Upper lobe of right lung (tissue), 1 donor: ENCODE results near the gene GPR37. TPM values are rescaled to one million over a fixed set of nuclear protein-coding genes. Genes with fewer than 3 reads are reported as not detected.

Experiments used
- ATAC-seq: fragments of 200-7000 bp; cut with Tn5 transposase; one replicate; pipeline ENCODE4 v1.9.1; 2020; ENCODE audit warnings: mild to moderate bottlenecking, moderate library complexity
- DNase-seq: peaks from one replicate; pipeline ENCODE4 v3.0.0-alpha.2; 2020
- H3K27ac ChIP-seq: fragments of 200-600 bp; one replicate; pipeline ENCODE4 v1.8.0; 2022
- H3K27me3 ChIP-seq: fragments of 200-600 bp; one replicate; pipeline ENCODE4 v1.8.0; 2022; ENCODE audit warnings: mild to moderate bottlenecking
- H3K36me3 ChIP-seq: fragments of 200-600 bp; one replicate; pipeline ENCODE4 v1.8.0; 2022
- H3K4me1 ChIP-seq: fragments of 200-600 bp; one replicate; pipeline ENCODE4 v1.8.0; 2022
- H3K4me3 ChIP-seq: fragments of 200-600 bp; one replicate; pipeline ENCODE4 v1.8.0; 2022; ENCODE audit warnings: mild to moderate bottlenecking
- H3K9me3 ChIP-seq: fragments of 200-600 bp; one replicate; pipeline ENCODE4 v1.8.0; 2022
- intact Hi-C: fragments of 100-400 bp; cut with DNase I; formaldehyde crosslinking; loops from one replicate; pipeline ENCODE4 v1.11.0; 2022
- long read RNA-seq: library from polyadenylated mRNA; unstranded; transcript quantifications from one replicate; pipeline ENCODE4 v2.0.0, GENCODE V29; 2021
- total RNA-seq: library from RNA; stranded (reverse); fragmentation: NEBNext Ultra II Directional; extraction: Animal tissue kit (Norgen Biotek cat#: 25700); gene quantifications from one replicate; pipeline ENCODE4 v1.2.1, GENCODE V29; 2021
- TF ChIP-seq, protein P1 (sequence below): fragments of 200-600 bp; IDR thresholded peaks from one replicate; pipeline ENCODE4 v1.8.0; 2022; ENCODE audit warnings: antibody characterized with exemption
- donor health status: DM: no; HTN: yes; CAD: no; lungs with severe emphysema.

The GPR37 gene, protein sequence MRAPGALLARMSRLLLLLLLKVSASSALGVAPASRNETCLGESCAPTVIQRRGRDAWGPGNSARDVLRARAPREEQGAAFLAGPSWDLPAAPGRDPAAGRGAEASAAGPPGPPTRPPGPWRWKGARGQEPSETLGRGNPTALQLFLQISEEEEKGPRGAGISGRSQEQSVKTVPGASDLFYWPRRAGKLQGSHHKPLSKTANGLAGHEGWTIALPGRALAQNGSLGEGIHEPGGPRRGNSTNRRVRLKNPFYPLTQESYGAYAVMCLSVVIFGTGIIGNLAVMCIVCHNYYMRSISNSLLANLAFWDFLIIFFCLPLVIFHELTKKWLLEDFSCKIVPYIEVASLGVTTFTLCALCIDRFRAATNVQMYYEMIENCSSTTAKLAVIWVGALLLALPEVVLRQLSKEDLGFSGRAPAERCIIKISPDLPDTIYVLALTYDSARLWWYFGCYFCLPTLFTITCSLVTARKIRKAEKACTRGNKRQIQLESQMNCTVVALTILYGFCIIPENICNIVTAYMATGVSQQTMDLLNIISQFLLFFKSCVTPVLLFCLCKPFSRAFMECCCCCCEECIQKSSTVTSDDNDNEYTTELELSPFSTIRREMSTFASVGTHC
- 0.96 TPM for total RNA-seq
- long read RNA-seq, transcript GPR37-201 (2 exons, 3,021 nt), result major isoform, 6 of 6 reads
- long read RNA-seq, partial matches to known transcripts, result 0 of 6 reads
- long read RNA-seq, other reads (novel, unspliced or antisense), result 0 of 6 reads

DNA sequence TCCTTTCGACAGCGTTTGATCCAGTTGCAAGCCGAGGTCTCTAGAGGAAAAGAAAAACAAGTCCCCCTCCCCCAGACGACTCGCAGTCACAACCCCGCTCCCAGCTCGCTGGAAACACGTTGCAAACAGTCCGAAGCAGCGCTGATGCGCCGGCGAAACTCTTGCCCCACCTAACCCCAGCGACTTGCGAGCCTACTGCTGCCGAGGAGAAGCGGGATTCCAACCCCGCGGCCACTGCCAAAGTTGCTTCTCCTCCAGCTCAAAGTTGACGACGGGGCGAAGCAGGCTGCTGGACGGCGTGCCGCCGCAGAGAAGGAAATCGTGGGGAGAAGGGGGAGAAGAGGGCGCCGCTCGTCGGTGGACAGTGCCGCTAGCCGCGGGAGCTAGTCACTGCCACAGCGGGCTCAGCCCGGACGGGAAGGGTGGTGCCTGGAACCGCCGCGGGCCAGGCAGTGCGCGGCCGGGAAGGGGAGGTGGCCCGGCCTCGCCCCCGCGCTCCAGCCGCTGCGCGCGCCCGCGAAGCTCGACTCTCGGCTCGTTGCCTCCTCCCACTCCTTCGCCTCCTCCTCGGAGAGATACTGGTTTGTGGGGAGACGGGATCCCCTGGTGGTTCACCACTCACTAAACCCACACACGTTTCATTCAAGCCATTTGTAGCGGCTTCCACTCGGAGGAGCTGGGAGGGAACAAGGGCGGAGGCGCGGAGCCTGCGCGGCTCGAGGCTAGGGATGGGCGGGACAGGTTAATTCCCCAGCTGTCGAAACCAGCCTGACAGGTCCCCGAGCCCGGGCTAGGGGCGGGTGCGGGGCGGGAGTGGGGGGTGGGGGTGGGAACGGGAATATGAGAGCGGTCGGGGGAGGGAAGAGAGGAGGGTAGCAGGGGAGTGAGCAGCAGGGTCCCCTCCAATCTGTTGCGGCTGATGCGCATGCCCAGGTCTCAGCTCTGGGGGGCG lies at the start of gene GPR37:
GPR37 (minus strand) TSS at position 392 of the 952 bp plus-strand sequence. CDS start 816 bp downstream, outside the sequence.
- Histone ChIP-seq H3K27ac (no peak within 1 kb of the TSS), H3K9me3 (no peaks in the 10 kb centered on the region), H3K27me3 (peaks cover 41% of the 10 kb centered on the region), H3K4me1 (peaks cover 13% of the 10 kb centered on the region), H3K4me3 (peak within 1 kb of the TSS; percentile 50), H3K36me3 (no peaks in the 10 kb centered on the region)
- TF ChIP-seq, protein P1, sequence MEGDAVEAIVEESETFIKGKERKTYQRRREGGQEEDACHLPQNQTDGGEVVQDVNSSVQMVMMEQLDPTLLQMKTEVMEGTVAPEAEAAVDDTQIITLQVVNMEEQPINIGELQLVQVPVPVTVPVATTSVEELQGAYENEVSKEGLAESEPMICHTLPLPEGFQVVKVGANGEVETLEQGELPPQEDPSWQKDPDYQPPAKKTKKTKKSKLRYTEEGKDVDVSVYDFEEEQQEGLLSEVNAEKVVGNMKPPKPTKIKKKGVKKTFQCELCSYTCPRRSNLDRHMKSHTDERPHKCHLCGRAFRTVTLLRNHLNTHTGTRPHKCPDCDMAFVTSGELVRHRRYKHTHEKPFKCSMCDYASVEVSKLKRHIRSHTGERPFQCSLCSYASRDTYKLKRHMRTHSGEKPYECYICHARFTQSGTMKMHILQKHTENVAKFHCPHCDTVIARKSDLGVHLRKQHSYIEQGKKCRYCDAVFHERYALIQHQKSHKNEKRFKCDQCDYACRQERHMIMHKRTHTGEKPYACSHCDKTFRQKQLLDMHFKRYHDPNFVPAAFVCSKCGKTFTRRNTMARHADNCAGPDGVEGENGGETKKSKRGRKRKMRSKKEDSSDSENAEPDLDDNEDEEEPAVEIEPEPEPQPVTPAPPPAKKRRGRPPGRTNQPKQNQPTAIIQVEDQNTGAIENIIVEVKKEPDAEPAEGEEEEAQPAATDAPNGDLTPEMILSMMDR, result no peak
- intact Hi-C loops, result no loop called here
- DNase-seq (peak; percentile 83), ATAC-seq (peak; percentile 94)

DNA sequence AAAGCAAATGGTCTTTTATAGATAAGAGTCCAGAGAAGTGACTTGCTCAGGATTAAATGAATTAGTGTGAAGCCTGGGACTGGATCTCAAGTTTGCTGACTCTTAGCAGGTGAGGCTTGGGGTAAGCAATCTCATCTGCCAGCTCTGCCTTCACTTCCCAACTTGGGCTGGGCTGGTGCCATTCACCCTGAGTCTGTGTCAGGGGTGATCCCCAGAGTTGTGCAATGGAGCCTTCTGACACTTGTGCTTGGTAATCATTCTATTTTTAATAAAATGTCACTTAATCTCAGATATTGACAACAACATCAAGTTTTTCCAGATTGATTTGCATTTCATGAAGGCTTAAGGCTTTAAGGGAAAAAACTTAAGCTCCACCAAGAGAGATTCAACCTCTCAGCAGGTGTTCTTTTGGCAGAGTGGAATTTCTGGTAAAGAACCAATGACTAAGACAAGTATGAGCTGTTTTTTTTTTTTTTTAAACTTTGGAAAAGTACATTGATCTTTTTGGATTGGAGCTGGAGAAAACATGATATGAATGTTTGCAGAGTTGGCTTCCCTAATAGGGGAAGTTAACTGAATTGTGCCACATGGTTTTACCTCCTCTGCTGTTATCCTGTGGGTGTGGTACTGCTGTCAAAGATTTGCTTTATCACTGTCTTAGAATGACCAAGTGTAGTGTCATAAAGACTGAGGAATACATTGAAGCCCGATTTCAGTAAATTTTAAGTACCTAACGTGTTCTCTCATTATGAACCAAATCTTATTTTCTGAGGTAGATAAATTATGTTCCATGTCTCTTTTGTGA lies 48.6 kb upstream of the GPR37 start:
- intact Hi-C loops, result no loop called here
- H3K36me3 ChIP-seq, result no peaks in the 10 kb centered on the region
- H3K27ac ChIP-seq, result no peak overlapping the region
- no peak overlapping the region for H3K4me3 ChIP-seq
- H3K4me1 ChIP-seq, result no peaks in the 10 kb centered on the region
- DNase-seq (no peak), ATAC-seq (peak; percentile 35)
- TF ChIP-seq, protein P1, result no peak
- no peaks in the 10 kb centered on the region for H3K9me3 ChIP-seq
- no peaks in the 10 kb centered on the region for H3K27me3 ChIP-seq

DNA sequence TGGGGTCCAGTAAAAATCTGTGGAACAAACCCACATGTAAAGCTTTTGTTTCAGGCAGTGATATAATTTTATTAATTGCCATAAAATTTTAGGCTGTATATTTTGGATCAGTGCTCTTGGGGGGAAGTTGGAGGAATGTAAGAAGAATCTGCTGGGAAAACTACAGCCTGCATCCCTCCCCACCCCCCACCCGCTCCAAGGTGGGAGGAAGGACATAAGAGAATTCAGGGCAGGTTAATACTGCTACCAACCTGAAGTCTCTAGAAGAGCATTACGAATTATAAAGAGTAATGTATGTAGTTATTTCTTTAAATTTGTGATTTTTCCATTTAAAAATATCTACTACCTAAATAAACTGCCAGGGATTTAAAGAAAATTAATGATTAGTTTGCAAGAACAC lies 47.2 kb upstream of the GPR37 start:
- ATAC-seq (no peak), DNase-seq (no peak)
- H3K27ac ChIP-seq, result no peak overlapping the region
- H3K4me1 ChIP-seq, result no peaks in the 10 kb centered on the region
- no peaks in the 10 kb centered on the region for H3K36me3 ChIP-seq
- no peaks in the 10 kb centered on the region for H3K27me3 ChIP-seq
- intact Hi-C loops, result no loop called here
- H3K9me3 ChIP-seq, result no peaks in the 10 kb centered on the region
- TF ChIP-seq, protein P1, result no peak
- H3K4me3 ChIP-seq, result no peak overlapping the region

DNA sequence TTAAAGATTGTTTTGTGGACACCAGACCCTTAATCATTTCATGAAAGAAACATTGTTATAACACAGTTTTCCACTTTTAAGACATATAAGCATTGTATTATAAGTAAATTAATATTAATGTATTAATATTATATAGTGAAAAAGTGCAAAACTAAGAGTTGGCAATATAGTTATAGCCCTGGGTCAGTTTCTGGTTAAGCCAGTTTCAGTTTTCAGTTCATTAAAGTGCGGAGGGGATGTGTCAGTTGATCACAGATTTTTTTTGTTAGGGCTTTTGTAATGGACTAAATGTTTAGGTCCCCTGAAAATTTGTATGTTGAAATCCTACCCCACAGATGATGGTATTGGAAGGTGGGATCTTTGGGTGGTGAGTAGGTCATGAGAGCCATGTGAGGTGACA lies 45.7 kb upstream of the GPR37 start:
- Histone ChIP-seq H3K27me3 (no peaks in the 10 kb centered on the region), H3K4me1 (no peaks in the 10 kb centered on the region), H3K36me3 (no peaks in the 10 kb centered on the region), H3K9me3 (no peaks in the 10 kb centered on the region), H3K27ac (no peak overlapping the region), H3K4me3 (no peak overlapping the region)
- TF ChIP-seq, protein P1, result no peak
- intact Hi-C loops, result no loop called here
- no peak for ATAC-seq
- DNase-seq, result no peak

DNA sequence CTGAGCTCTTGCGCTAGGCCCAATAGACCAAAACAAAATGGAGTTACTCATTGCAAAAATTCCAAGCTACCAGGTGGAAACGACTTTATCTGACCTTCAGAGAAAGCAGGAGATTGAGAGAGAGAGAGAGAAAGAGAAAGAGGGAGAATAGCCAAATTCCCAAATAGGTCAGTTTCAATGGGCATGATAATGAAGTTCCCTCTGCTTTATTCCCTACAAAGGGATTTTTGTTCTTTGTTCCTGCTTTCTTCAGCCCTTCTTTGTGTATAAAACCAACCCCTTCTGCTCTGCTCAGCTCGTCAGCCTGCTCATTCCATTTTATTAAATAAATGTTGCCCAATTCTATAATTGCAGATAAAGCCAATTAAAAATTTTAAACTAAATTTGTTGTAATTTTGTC lies 45.0 kb upstream of the GPR37 start:
- intact Hi-C loops, result no loop called here
- no peaks in the 10 kb centered on the region for H3K9me3 ChIP-seq
- no peaks in the 10 kb centered on the region for H3K36me3 ChIP-seq
- no peak overlapping the region for H3K27ac ChIP-seq
- H3K4me3 ChIP-seq, result no peak overlapping the region
- ATAC-seq (no peak), DNase-seq (no peak)
- TF ChIP-seq, protein P1, result no peak
- no peaks in the 10 kb centered on the region for H3K4me1 ChIP-seq
- H3K27me3 ChIP-seq, result no peaks in the 10 kb centered on the region
